Pancreas (tissue), 10 donors: Measurements from ENCODE around the gene AQP2. TPM values are rescaled to one million over a fixed set of nuclear protein-coding genes. Genes with fewer than 3 reads are reported as not detected.
A peak's percentile ranks its signal among the peaks of the same experiment; 100 is the strongest.

ENCODE experiments used
- ATAC-seq, 4 donors: fragments of 200-7000 bp; cut with Tn5 transposase; one replicate each; pipeline versions ENCODE4 v1.8.0 to v1.9.1; 2020; ENCODE audit warnings: mild to moderate bottlenecking in 4 of 4, moderate library complexity in 4 of 4
- DNase-seq, 6 donors: peaks; one replicate each; pipeline ENCODE4 v3.0.0-alpha.2; 2020
- FAIRE-seq: peaks from 2 replicates; lab custom pipeline; 2012; peaks lifted over from hg19 to GRCh38; lab: Jason Lieb, UNC
- H3K27ac ChIP-seq, 4 donors: fragments of 200-600 bp; sonication (generic); 1 replicate in 3 of 4; 2 replicates in 1 of 4; pipeline versions ENCODE4 v1.5.0 to v1.8.0; 2020
- H3K27me3 ChIP-seq, 4 donors: fragments of 200-600 bp; one replicate each; pipeline ENCODE4 v1.8.0; 2021
- H3K36me3 ChIP-seq, 3 donors: fragments of 200-600 bp; sonication (generic) in 1 of 3; one replicate each; pipeline versions ENCODE4 v1.5.0 to v1.8.0; 2020 to 2021
- H3K4me1 ChIP-seq, 3 donors: fragments of 200-600 bp; one replicate each; pipeline ENCODE4 v1.8.0; 2021
- H3K4me3 ChIP-seq, 4 donors: fragments of 200-600 bp; sonication (generic) in 2 of 4; one replicate each; pipeline versions ENCODE4 v1.5.0 to v1.8.0; 2020 to 2021
- H3K9me3 ChIP-seq, 4 donors: fragments of 200-600 bp; one replicate each; pipeline ENCODE4 v1.8.0; 2021
- whole genome bisulfite sequencing, 2 donors: extraction: QIAGEN DNeasy Blood & Tissue Kit; methylation state at CpG; one replicate each; pipeline ENCODE4 v1.1.7; 2013; 5-methylcytosine and 5-hydroxymethylcytosine counted together
- intact Hi-C, 3 donors: fragments of 100-400 bp; cut with DNase I; formaldehyde crosslinking; loops; one replicate each; pipeline versions ENCODE4 v1.11.1 to v1.14.2; 2022
- polyA plus RNA-seq, 2 donors: library from polyadenylated mRNA; stranded (reverse); fragments of 200-250 nt; gene quantifications; one replicate each; pipeline ENCODE4 v1.2.3, GENCODE V29; 2013
- total RNA-seq, 6 donors: library from RNA; stranded (reverse); fragmentation: NEBNext Ultra II Directional in 4 of 6; extraction: Animal tissue kit (Norgen Biotek cat#: 25700) in 4 of 6; gene quantifications; one replicate each; pipeline versions ENCODE4 v1.2.1 to v1.2.4, GENCODE V29; 2021 to 2023
- TF ChIP-seq, protein P1 (sequence below), 4 donors: fragments of 200-600 bp; sonication (generic) in 3 of 4; IDR thresholded peaks; one replicate each; pipeline versions ENCODE4 v1.5.0 to v1.8.0; 2021; ENCODE audit warnings: antibody characterized with exemption in 4 of 4
- donor health status: healthy with polysubstance abuse.
- donor health status: DM: no; HTN: no; CAD: no; lungs with moderate emphysema.
- donor health status: DM: no; HTN: no; CAD: no.
- donor health status: control.
- donor health status: control.
- donor health status: Bipolar disorder and iron deficiency.
- donor health status: DM: yes; HTN: yes; CAD: no.
- donor health status: DM: no; HTN: no; CAD: no.
- donor health status: DM: no; HTN: no; CAD: no.
- donor health status: DM: yes; HTN: yes; CAD: no.

The AQP2 gene
- total and polyA plus RNA-seq, 8 donors: 0.06 to 0.31 (median 0.12) TPM; not detected in 5

DNA sequence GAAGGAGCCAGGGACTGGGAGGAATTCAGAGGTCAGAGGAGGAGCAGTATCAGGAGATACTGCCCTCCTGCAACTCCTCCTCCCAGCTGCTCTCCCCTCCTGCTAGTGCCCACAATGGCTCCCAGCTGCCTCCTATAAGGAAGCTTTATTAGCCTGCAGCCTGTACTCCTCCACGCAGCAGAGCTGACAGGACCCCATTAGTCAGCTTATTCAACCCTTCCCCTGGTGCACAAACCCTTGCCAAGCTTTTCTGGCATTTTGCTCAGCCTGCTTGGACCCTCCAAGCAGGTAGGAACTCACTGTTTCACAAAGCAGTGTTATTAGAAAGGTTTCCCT is 6.9 kb upstream of the AQP2 start:
- ATAC-seq (no peak), DNase-seq (no peak), FAIRE-seq (no peak)
- H3K4me1 ChIP-seq: peaks cover 0 to 3% (median 0%) of the 10 kb centered on the region in 3 donors
- H3K27ac ChIP-seq: no peak overlapping the region
- intact Hi-C loops: no loop called here
- 72 to 79% methylated on average over 1 of the region's 1 CpG for WGBS, 2 donors
- TF ChIP-seq, protein P1, sequence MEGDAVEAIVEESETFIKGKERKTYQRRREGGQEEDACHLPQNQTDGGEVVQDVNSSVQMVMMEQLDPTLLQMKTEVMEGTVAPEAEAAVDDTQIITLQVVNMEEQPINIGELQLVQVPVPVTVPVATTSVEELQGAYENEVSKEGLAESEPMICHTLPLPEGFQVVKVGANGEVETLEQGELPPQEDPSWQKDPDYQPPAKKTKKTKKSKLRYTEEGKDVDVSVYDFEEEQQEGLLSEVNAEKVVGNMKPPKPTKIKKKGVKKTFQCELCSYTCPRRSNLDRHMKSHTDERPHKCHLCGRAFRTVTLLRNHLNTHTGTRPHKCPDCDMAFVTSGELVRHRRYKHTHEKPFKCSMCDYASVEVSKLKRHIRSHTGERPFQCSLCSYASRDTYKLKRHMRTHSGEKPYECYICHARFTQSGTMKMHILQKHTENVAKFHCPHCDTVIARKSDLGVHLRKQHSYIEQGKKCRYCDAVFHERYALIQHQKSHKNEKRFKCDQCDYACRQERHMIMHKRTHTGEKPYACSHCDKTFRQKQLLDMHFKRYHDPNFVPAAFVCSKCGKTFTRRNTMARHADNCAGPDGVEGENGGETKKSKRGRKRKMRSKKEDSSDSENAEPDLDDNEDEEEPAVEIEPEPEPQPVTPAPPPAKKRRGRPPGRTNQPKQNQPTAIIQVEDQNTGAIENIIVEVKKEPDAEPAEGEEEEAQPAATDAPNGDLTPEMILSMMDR (IDR thresholded peaks at IDR 0.05): no peak
- no peaks in the 10 kb centered on the region for H3K36me3 ChIP-seq
- H3K4me3 ChIP-seq: no peak overlapping the region
- H3K27me3 ChIP-seq: no peaks in the 10 kb centered on the region
- H3K9me3 ChIP-seq: no peaks in the 10 kb centered on the region

DNA sequence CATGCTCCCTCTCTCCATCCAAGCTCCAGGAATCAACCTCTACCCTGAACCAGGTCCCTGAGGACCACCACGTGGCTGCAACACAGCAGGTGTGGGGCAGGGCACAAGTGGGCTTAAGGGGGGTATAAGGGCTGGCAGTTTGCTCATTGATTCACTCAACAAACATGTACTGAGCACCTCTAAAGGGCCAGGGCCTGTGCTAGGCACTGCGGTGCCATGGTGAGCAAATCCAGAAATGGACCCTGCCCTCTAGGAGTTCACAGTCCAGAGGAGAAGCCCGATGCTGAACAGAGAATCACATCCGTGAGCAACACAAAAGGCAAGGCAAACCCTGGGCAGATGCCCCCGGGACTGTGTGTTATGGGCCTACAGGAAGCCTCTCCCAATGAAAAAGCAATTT is 6.5 kb upstream of the AQP2 start:
- DNase-seq: no peak
- Histone ChIP-seq H3K9me3 (no peaks in the 10 kb centered on the region), H3K27me3 (no peaks in the 10 kb centered on the region), H3K27ac (no peak overlapping the region), H3K36me3 (no peaks in the 10 kb centered on the region), H3K4me1 (peaks cover 0 to 3% (median 0%) of the 10 kb centered on the region in 3 donors), H3K4me3 (no peak overlapping the region)
- FAIRE-seq: no peak
- 72 to 79% methylated on average over 5 of the region's 5 CpGs for WGBS, 2 donors
- TF ChIP-seq, protein P1 (IDR thresholded peaks at IDR 0.05): no peak
- intact Hi-C loops: no loop called here
- no peak for ATAC-seq

DNA sequence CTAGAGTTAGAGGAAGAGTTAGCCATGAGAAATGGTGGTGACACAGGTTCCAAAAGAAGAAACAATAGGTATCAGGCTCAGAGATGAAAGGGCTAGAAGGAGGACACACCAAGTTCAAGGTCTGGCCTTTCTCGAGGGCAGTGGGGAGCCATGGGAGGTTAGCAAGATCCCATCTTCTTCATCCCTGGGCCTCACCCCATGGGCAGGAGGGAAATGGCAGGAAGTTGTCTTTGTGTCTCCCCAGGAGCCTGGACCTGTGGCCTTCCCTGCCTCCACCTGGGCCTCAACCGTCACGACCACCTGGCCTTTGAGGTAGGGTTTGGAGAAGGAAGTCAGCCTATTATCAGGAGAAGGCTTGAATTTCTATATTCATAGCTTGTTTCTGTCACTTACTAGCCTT is 5.8 kb upstream of the AQP2 start:
- no peak for ATAC-seq
- Histone ChIP-seq H3K4me3 (no peak overlapping the region), H3K4me1 (peaks cover 0 to 3% (median 0%) of the 10 kb centered on the region in 3 donors), H3K27ac (no peak overlapping the region), H3K27me3 (no peaks in the 10 kb centered on the region), H3K36me3 (no peaks in the 10 kb centered on the region), H3K9me3 (no peaks in the 10 kb centered on the region)
- TF ChIP-seq, protein P1 (IDR thresholded peaks at IDR 0.05): no peak
- DNase-seq: no peak
- FAIRE-seq: no peak
- intact Hi-C loops: no loop called here
- 91 to 92% methylated on average over 3 of the region's 3 CpGs for WGBS, 2 donors

DNA sequence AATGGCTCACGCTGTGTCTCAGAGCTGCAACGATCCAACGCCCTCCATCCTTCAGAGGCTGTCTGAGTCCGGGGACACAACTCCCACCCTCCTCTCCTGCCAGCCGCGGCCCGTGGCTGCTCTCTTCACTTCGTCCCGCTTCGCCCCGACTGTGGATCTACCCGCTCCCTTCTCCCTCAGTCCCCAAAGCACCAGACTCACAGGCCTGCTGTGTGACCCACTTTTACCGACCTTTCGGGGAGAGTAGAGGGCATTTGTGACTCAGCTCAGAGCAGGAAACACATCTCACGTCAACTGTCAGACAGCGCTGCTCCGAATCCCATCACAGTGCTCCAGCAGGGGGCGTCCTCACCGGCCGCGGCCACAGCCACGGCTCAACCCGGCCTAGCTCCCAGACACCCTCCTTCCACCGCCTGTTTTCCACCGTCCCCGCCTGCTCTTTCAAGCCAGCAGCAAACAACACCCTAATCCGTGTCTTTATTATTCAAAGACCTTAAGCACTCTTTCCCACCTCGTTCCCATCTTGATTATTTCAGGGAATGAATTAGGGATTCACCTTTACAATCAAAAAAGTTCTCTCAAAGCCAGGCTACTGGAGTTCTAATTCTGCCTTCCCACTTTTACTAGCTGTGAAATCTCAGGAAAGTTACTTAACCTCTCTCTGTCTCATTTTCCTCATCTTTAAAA is 5.0 kb upstream of the AQP2 start:
- intact Hi-C loops: no loop called here
- Histone ChIP-seq H3K36me3 (no peaks in the 10 kb centered on the region), H3K4me1 (peaks cover 0 to 3% (median 0%) of the 10 kb centered on the region in 3 donors), H3K4me3 (peak overlapping the region in 1 of 4 donors; percentile 6), H3K9me3 (no peaks in the 10 kb centered on the region), H3K27ac (no peak overlapping the region), H3K27me3 (no peaks in the 10 kb centered on the region)
- FAIRE-seq (no peak), DNase-seq (peak in 5 of 6 donors; percentile 63 to 96 (median 84)), ATAC-seq (peak; percentile 95 to 98 (median 97))
- TF ChIP-seq, protein P1 (IDR thresholded peaks at IDR 0.05): peak; percentile 72 to 84 (median 76)
- 11 to 19% methylated on average over 28 of the region's 28 CpGs for WGBS, 2 donors

DNA sequence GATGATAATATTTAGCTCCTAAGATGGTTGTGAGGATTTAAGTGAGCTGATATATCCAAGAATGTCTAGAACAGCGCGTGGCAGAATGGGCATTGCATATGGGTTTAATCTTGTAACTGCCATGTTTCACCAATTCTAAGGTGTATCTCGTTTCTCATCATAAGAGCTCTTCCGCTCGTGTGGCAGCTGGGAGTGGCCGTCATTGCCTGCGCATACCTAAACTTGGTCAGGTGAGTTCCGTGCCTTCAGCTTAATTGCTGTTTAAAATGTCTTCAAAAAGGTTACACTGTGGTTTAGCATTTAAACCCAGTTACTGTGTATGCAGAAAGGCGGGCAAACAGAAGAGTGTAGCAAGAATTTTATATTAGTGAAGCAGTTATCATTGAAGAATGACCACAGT is 4.5 kb upstream of the AQP2 start:
- peaks cover 0 to 3% (median 0%) of the 10 kb centered on the region in 3 donors for H3K4me1 ChIP-seq
- TF ChIP-seq, protein P1 (IDR thresholded peaks at IDR 0.05): no peak
- no peak for ATAC-seq
- no peak overlapping the region for H3K27ac ChIP-seq
- DNase-seq: no peak
- H3K4me3 ChIP-seq: no peak overlapping the region
- intact Hi-C loops: no loop called here
- FAIRE-seq: no peak
- no peaks in the 10 kb centered on the region for H3K36me3 ChIP-seq
- WGBS, 2 donors: 85 to 89% methylated on average over 9 of the region's 9 CpGs
- H3K9me3 ChIP-seq: no peaks in the 10 kb centered on the region
- H3K27me3 ChIP-seq: no peaks in the 10 kb centered on the region
